IMR-90 (cell line): ENCODE measurements around the gene FBH1. TPM values are rescaled to one million over a fixed set of nuclear protein-coding genes. Genes with fewer than 3 reads are reported as not detected.

ENCODE experiments used
- ATAC-seq: fragments of 200-7000 bp; cut with Tn5 transposase; 2 replicates; pipeline ENCODE4 v1.9.1; 2020; ENCODE audit warnings: low read depth, mild to moderate bottlenecking, moderate library complexity
- BruUV-seq: library from RNA; stranded (reverse); fragments of 400-500 nt; replicated peaks from 2 replicates; lab custom pipeline; 2021; lab: Mats Ljungman, UMichigan
- CTCF ChIA-PET: fragments of 300-600 bp; formaldehyde crosslinking; extraction: SDS; loops from one replicate; lab custom pipeline; 2021; ENCODE audit warnings: antibody characterized with exemption; lab: Yijun Ruan, JAX
- POLR2A ChIA-PET: fragments of 300-600 bp; sonication (Branson Sonifier 250); formaldehyde crosslinking; loops from one replicate; lab custom pipeline; 2022; ENCODE audit warnings: antibody characterized with exemption; ENCODE audit not compliant: unreplicated experiment; lab: Charles Lee
- DNase-seq: peaks from one replicate; pipeline ENCODE4 v3.0.0; 2013
- H2AFZ ChIP-seq: replicated peaks from 2 replicates; pipeline ENCODE3; 2013; ENCODE audit warnings: low read length, mild to moderate bottlenecking; ENCODE audit not compliant: poor library complexity
- H2AK5ac ChIP-seq: 2 replicates; pipeline ENCODE4 v1.6.1; 2013; ENCODE audit warnings: low read depth, low read length, inconsistent platforms
- H2AK9ac ChIP-seq: replicated peaks from 2 replicates; pipeline ENCODE3; 2013; ENCODE audit warnings: mild to moderate bottlenecking, low read depth, low read length, moderate library complexity; ENCODE audit not compliant: poor library complexity
- H2BK120ac ChIP-seq: 2 replicates; pipeline ENCODE4 v1.6.1; 2013; ENCODE audit warnings: low read depth, low read length, inconsistent platforms
- H2BK15ac ChIP-seq: 3 replicates; pipeline ENCODE4 v1.6.1; 2013; ENCODE audit warnings: low read depth, low read length, inconsistent platforms
- H2BK20ac ChIP-seq: 2 replicates; pipeline ENCODE4 v1.6.1; 2013; ENCODE audit warnings: low read depth, mild to moderate bottlenecking, inconsistent platforms, low read length, moderate library complexity
- H2BK5ac ChIP-seq: 2 replicates; pipeline ENCODE4 v1.6.1; 2013; ENCODE audit warnings: mild to moderate bottlenecking, low read depth, low read length, inconsistent platforms; ENCODE audit not compliant: poor library complexity, severe bottlenecking
- H3K14ac ChIP-seq: replicated peaks from 2 replicates; pipeline ENCODE4 v1.6.1; 2013; ENCODE audit warnings: low read depth, low read length, inconsistent platforms
- H3K18ac ChIP-seq: 2 replicates; pipeline ENCODE4 v1.6.1; 2013; ENCODE audit warnings: low read depth, low read length, control low read depth
- H3K23ac ChIP-seq: 2 replicates; pipeline ENCODE4 v1.6.1; 2013; ENCODE audit warnings: low read depth, low read length, inconsistent platforms
- H3K27ac ChIP-seq: 2 replicates; pipeline ENCODE4 v1.5.1; 2013; ENCODE audit warnings: mild to moderate bottlenecking, control low read depth, low read length; ENCODE audit not compliant: insufficient read depth
- H3K27me3 ChIP-seq: 2 replicates; pipeline ENCODE4 v1.6.1; 2013; ENCODE audit warnings: low read length; ENCODE audit not compliant: control insufficient read depth, insufficient read depth
- H3K36me3 ChIP-seq: 2 replicates; pipeline ENCODE4 v1.6.1; 2013; ENCODE audit warnings: low read length, mixed read lengths; ENCODE audit not compliant: control insufficient read depth, insufficient read depth
- H3K4ac ChIP-seq: 2 replicates; pipeline ENCODE4 v1.6.1; 2013; ENCODE audit warnings: low read depth, low read length, inconsistent platforms
- H3K4me1 ChIP-seq: 2 replicates; pipeline ENCODE4 v1.6.1; 2013; ENCODE audit warnings: low read length, mixed read lengths; ENCODE audit not compliant: control insufficient read depth, insufficient read depth
- H3K4me2 ChIP-seq: 2 replicates; pipeline ENCODE4 v1.6.1; 2013; ENCODE audit warnings: low read depth, mild to moderate bottlenecking, control low read depth, low read length, moderate library complexity
- H3K4me3 ChIP-seq: 2 replicates; pipeline ENCODE4 v1.5.1; 2013; ENCODE audit warnings: low read depth, mild to moderate bottlenecking, control low read depth, low read length, moderate library complexity; ENCODE audit not compliant: insufficient read depth
- H3K56ac ChIP-seq: 2 replicates; pipeline ENCODE4 v1.6.1; 2013; ENCODE audit warnings: low read length, inconsistent platforms; ENCODE audit not compliant: insufficient read depth; ENCODE audit errors: extremely low read depth
- H3K79me1 ChIP-seq, 2 experiments: 2 replicates each; pipeline ENCODE4 v1.6.1; 2013; ENCODE audit warnings: low read length in 2 of 2, inconsistent platforms in 1 of 2, low read depth in 1 of 2
- H3K9ac ChIP-seq: 2 replicates; pipeline ENCODE4 v1.6.1; 2013; ENCODE audit warnings: low read depth, low read length, control low read depth
- H3K9me1 ChIP-seq: 2 replicates; pipeline ENCODE4 v1.6.1; 2013; ENCODE audit warnings: low read length, inconsistent platforms; ENCODE audit not compliant: insufficient read depth
- H3K9me3 ChIP-seq: 2 replicates; pipeline ENCODE4 v1.6.1; 2013; ENCODE audit warnings: low read length; ENCODE audit not compliant: control insufficient read depth, insufficient read depth
- H4K20me1 ChIP-seq: 2 replicates; pipeline ENCODE4 v1.6.1; 2013; ENCODE audit warnings: low read length, inconsistent platforms; ENCODE audit not compliant: insufficient read depth
- H4K5ac ChIP-seq: 2 replicates; pipeline ENCODE4 v1.6.1; 2013; ENCODE audit warnings: mild to moderate bottlenecking, low read depth, low read length, control low read depth
- H4K8ac ChIP-seq, 2 experiments: 2 replicates each; pipeline ENCODE4 v1.6.1; 2013; ENCODE audit warnings: low read depth in 2 of 2, low read length in 2 of 2, control low read depth in 1 of 2, inconsistent platforms in 1 of 2
- H4K91ac ChIP-seq: 2 replicates; pipeline ENCODE4 v1.6.1; 2013; ENCODE audit warnings: low read depth, low read length, inconsistent platforms; ENCODE audit not compliant: insufficient read depth
- CEBPB ChIP-seq: IDR thresholded peaks from 2 replicates; pipeline ENCODE4 v1.6.1; 2012; ENCODE audit warnings: low read depth, low read length, improper control_type of control experiment
- MXI1 ChIP-seq: IDR thresholded peaks from 2 replicates; pipeline ENCODE4 v1.6.1; 2012; ENCODE audit warnings: low read depth, mild to moderate bottlenecking, low read length, moderate library complexity, borderline replicate concordance
- WGBS, 2 experiments: methylation state at CpG; one replicate each; pipeline versions ENCODE4 v1.1.5 to v1.1.7; 2013; ENCODE audit warnings: missing lambda C conversion rate in 2 of 2; ENCODE audit not compliant: insufficient read length in 1 of 2; ENCODE audit errors: extremely low coverage in 2 of 2; 5-methylcytosine and 5-hydroxymethylcytosine counted together
- dilution Hi-C: fragments of 300-500 bp; cut with HindIII; formaldehyde crosslinking; loops from one replicate; pipeline ENCODE4 v1.14.3; 2018; ENCODE audit warnings: low sequenced_read_pairs; ENCODE audit not compliant: unreplicated experiment
- in situ Hi-C: fragments of 300-500 bp; cut with MboI; formaldehyde crosslinking; loops from 3 replicates; pipeline ENCODE4 v1.14.3; 2019; ENCODE audit warnings: low sequenced_read_pairs, inconsistent platforms, mixed read lengths
- intact Hi-C: fragments of 100-400 bp; cut with micrococcal nuclease; formaldehyde crosslinking; loops from 2 replicates; pipeline ENCODE4 v1.10.0; 2022
- polyA plus RNA-seq, 3 experiments: library from polyadenylated mRNA; depleted of rRNA; stranded (reverse); fragments of >200 nt; gene quantifications; 2 replicates each; pipeline ENCODE4 v1.2.3, GENCODE V29; 2012; ENCODE audit warnings: low replicate concordance in 1 of 3
- total RNA-seq: library from RNA; depleted of rRNA; stranded (reverse); fragments of >200 nt; gene quantifications from 2 replicates; pipeline ENCODE4 v1.2.3, GENCODE V29; 2012

Gene FBH1
- total and polyA plus RNA-seq, 2 of the 4 experiments (the other 2 are of a cell fraction), result 59.3 to 72.2 TPM

- no peaks in the 10 kb centered on the region for H4K20me1 ChIP-seq
- H3K18ac ChIP-seq, result no peak overlapping the region
- H2AK9ac ChIP-seq, result peak overlapping the region; percentile 44
- peak overlapping the region in 1 of 2 experiments; percentile 13; a peak in 2 of 4 replicates for H4K8ac ChIP-seq
- TF ChIP-seq MXI1 (no peak), CEBPB (no peak)
- H2BK5ac ChIP-seq, result no peak overlapping the region
- WGBS, 2 experiments, result 97% methylated on average over 7 of the region's 10 CpGs; no CpG with 5 or more reads in 1 of the 2 experiments
- BruUV-seq, result no TSS peak
- dilution Hi-C loops, result no loop called here
- H3K14ac ChIP-seq, result peak overlapping the region; percentile 28; the same call in 1 of the 2 replicates
- ATAC-seq (no peak), DNase-seq (no peak)
- ChIA-PET CTCF (interaction anchor here (1.0 kb wide), 1 partner anchor 131 kb away, joined by 3 read pairs; no protein-coding TSS in a partner anchor), POLR2A (interaction anchor here (1.0 kb wide), 1 partner anchor 14 kb away, joined by 18 read pairs; no protein-coding TSS in a partner anchor)
- peak overlapping the region; percentile 5; the same call in 1 of the 2 replicates for H2BK120ac ChIP-seq
- peaks cover 5% of the 10 kb centered on the region; the same call in 1 of the 2 replicates for H3K36me3 ChIP-seq
- H3K4me2 ChIP-seq, result no peak overlapping the region
- no peak overlapping the region for H3K56ac ChIP-seq
- in situ Hi-C loops, result no loop called here
- peaks cover 18% of the 10 kb centered on the region for H3K4me1 ChIP-seq
- H3K23ac ChIP-seq, result 0 out of 2 replicates have a peak overlapping the region, but pooled peaks have one; percentile 1
- peaks cover 26% of the 10 kb centered on the region for H3K9me1 ChIP-seq
- H3K4ac ChIP-seq, result peak overlapping the region; percentile 62
- H4K91ac ChIP-seq, result peak overlapping the region; percentile 27; the same call in 1 of the 2 replicates
- peak overlapping the region; percentile 66; the same call in 1 of the 2 replicates for H2AK5ac ChIP-seq
- peak overlapping the region; percentile 76; the same call in 2 of the 3 replicates for H2BK15ac ChIP-seq
- no peaks in the 10 kb centered on the region for H3K27me3 ChIP-seq
- peak overlapping the region; percentile 38 for H2AFZ ChIP-seq
- H4K5ac ChIP-seq, result no peak overlapping the region
- H2BK20ac ChIP-seq, result peak overlapping the region; percentile 60; the same call in 1 of the 2 replicates
- H3K27ac ChIP-seq, result no peak overlapping the region
- H3K79me1 ChIP-seq, result peaks cover 0 to 19% of the 10 kb centered on the region in 2 experiments; a peak in 1 of 4 replicates
- intact Hi-C loops, result loop anchor here (2.0 to 10.0 kb wide), 2 partner anchors 17 to 205 kb away; partner anchors contain the start of gene IL15RA
- no peaks in the 10 kb centered on the region for H3K9me3 ChIP-seq
- H3K4me3 ChIP-seq, result no peak overlapping the region
- no peak overlapping the region for H3K9ac ChIP-seq
Measured at GRCh38 chr10:5959581-5960069, 69.6 kb downstream of the FBH1 start.
